Adrenal gland (tissue), 5 donors: ENCODE measurements around the gene NCCRP1.

ENCODE experiments used
- CTCF ChIP-seq, 6 experiments: fragments of 450-650 bp in 4 of 6; fragments of 200-600 bp in 2 of 6; sonication (generic) in 1 of 6; IDR thresholded peaks; 1 replicate in 5 of 6; 2 replicates in 1 of 6; pipeline versions ENCODE4 v1.5.1 to v1.8.0; 2016 to 2021; ENCODE audit warnings: antibody characterized with exemption in 6 of 6, mild to moderate bottlenecking in 2 of 6, moderate library complexity in 1 of 6
- POLR2A ChIP-seq, 2 donors: fragments of 450-650 bp; IDR thresholded peaks; one replicate each; pipeline ENCODE4 v1.6.1; 2017; ENCODE audit warnings: antibody characterized with exemption in 2 of 2, mild to moderate bottlenecking in 2 of 2, moderate library complexity in 1 of 2
- donor health status: DM: no; HTN: no; CAD: no.

GRCh38 chr19:39218230-39219007, 21.7 kb downstream of the NCCRP1 start:
- TF ChIP-seq CTCF (IDR thresholded peaks at IDR 0.05) = no peak
- TF ChIP-seq POLR2A (IDR thresholded peaks at IDR 0.05) = no peak
